DMS153 treated with DMSO at 0.1 percent for 48 hours (cell line): ENCODE measurements around the gene FOXA2.
"Not testable (repeated sequence)": the region's sequence is repeated elsewhere in the genome, so short reads cannot be mapped to it uniquely, and the experiment has no call there.

Experiments
- DNase-seq: peaks from one replicate; lab custom pipeline; 2025; ENCODE audit not compliant: unreplicated experiment; lab: John Stamatoyannopoulos, UW

Gene FOXA2

GRCh38 chr20:22584522-22584921, at the start of gene FOXA2:
Gene FOXA2, minus strand, starts transcription at chr20:22584572. Its CDS starts 294 bp downstream, at chr20:22584278.
- peak; percentile 92 for DNase-seq

GRCh38 chr20:22630701-22631100, 46.3 kb upstream of the FOXA2 start:
- DNase-seq: peak; percentile 46

- DNase-seq: no peak
Measured at GRCh38 chr20:22629927-22630326, 45.6 kb upstream of the FOXA2 start.

GRCh38 chr20:22629447-22629846, 45.1 kb upstream of the FOXA2 start:
- no peak for DNase-seq

GRCh38 chr20:22626496-22626895, 42.1 kb upstream of the FOXA2 start:
- DNase-seq: no peak

GRCh38 chr20:22623211-22623610, 38.8 kb upstream of the FOXA2 start:
- DNase-seq: no peak

GRCh38 chr20:22620342-22620741, 36.0 kb upstream of the FOXA2 start:
- DNase-seq: no peak

GRCh38 chr20:22619806-22620205, 35.4 kb upstream of the FOXA2 start:
- DNase-seq: no peak

- DNase-seq: no peak
Measured at GRCh38 chr20:22619272-22619671, 34.9 kb upstream of the FOXA2 start.

- peak; percentile 23 for DNase-seq
Measured at GRCh38 chr20:22617160-22617559, 32.8 kb upstream of the FOXA2 start.

GRCh38 chr20:22616551-22616950, 32.2 kb upstream of the FOXA2 start:
- DNase-seq: no peak

- no peak for DNase-seq
Measured at GRCh38 chr20:22615425-22615824, 31.1 kb upstream of the FOXA2 start.

- no peak for DNase-seq
Measured at GRCh38 chr20:22611636-22612035, 27.3 kb upstream of the FOXA2 start.

- no peak for DNase-seq
Measured at GRCh38 chr20:22607695-22608094, 23.3 kb upstream of the FOXA2 start.

GRCh38 chr20:22604815-22605214, 20.4 kb upstream of the FOXA2 start:
- no peak for DNase-seq

- no peak for DNase-seq
Measured at GRCh38 chr20:22601361-22602141, 17.2 kb upstream of the FOXA2 start.

GRCh38 chr20:22599258-22599657, 14.9 kb upstream of the FOXA2 start:
- not testable (repeated sequence) for DNase-seq

- DNase-seq: no peak
Measured at GRCh38 chr20:22597303-22597702, 12.9 kb upstream of the FOXA2 start.

- DNase-seq: no peak
Measured at GRCh38 chr20:22590662-22591061, 6.3 kb upstream of the FOXA2 start.

GRCh38 chr20:22586645-22587310, 2.4 kb upstream of the FOXA2 start:
- DNase-seq: no peak

- no peak for DNase-seq
Measured at GRCh38 chr20:22585786-22586493, 1.6 kb upstream of the FOXA2 start.
